ENCODE results near the gene CASS4.

DNA sequence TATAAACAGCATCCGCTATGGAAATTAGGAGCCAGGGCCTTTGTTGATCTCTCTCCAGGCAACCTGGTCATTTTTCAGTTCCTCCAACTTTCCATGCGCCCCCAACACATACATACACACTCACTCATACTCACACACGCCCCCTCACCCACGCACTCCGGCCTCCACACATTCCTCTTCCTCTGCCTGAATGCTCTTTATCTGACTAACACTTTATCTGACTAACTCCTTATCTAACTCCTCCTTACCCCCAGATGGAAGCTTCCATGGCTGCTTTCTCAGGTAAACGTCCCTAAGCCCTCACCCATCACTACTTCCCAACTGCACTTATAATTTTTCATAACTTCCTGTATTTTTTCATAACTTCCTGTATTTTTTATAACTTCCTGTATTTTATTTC, 17.4 kb downstream of the CASS4 start:
- TF ChIP-seq POLR2A (IDR thresholded peaks at IDR 0.05) (no peak), CTCF (IDR thresholded peaks at IDR 0.05) (no peak), POLR2AphosphoS5 (IDR thresholded peaks at IDR 0.05; ENCODE audit: insufficient read depth in 1 of 2, low read depth in 1 of 2) (no peak)
